H1 (cell line): ENCODE measurements around the gene HDAC11. TPM values are rescaled to one million over a fixed set of nuclear protein-coding genes. Genes with fewer than 3 reads are reported as not detected.

Source experiments
- CTCF ChIA-PET: fragments of 300-600 bp; sonication (Branson Sonifier 250); formaldehyde crosslinking; loops from one replicate; lab custom pipeline; 2021; ENCODE audit not compliant: partially characterized antibody; lab: Charles Lee
- POLR2A ChIA-PET: fragments of 300-600 bp; sonication (Branson Sonifier 250); formaldehyde crosslinking; loops from one replicate; lab custom pipeline; 2021; ENCODE audit warnings: inconsistent platforms; ENCODE audit not compliant: partially characterized antibody; lab: Charles Lee
- DNase-seq, 2 experiments: peaks; one replicate each; pipeline versions ENCODE4 v3.0.0 to v3.0.0-alpha.2; 2010 to 2022; ENCODE audit warnings: low spot score in 2 of 2, low read depth in 1 of 2, mixed read lengths in 1 of 2
- FAIRE-seq: peaks from 2 replicates; lab custom pipeline; 2011; peaks lifted over from hg19 to GRCh38; lab: Jason Lieb, UNC
- H2AFZ ChIP-seq: 2 replicates; pipeline ENCODE4 v1.8.1; 2012; ENCODE audit warnings: low read length, inconsistent platforms
- H2AK5ac ChIP-seq: 2 replicates; pipeline ENCODE4 v1.6.1; 2013; ENCODE audit warnings: low read depth, low read length
- H2BK120ac ChIP-seq: replicated peaks from 2 replicates; pipeline ENCODE3; 2013; ENCODE audit warnings: low read depth, low read length, inconsistent platforms
- H2BK12ac ChIP-seq: 2 replicates; pipeline ENCODE4 v1.6.1; 2013; ENCODE audit warnings: low read depth, low read length
- H2BK15ac ChIP-seq: 2 replicates; pipeline ENCODE4 v1.6.1; 2013; ENCODE audit warnings: low read length
- H2BK20ac ChIP-seq: 2 replicates; pipeline ENCODE4 v1.6.1; 2013; ENCODE audit warnings: low read length
- H2BK5ac ChIP-seq: 2 replicates; pipeline ENCODE4 v1.6.1; 2013; ENCODE audit warnings: low read depth, low read length
- H3K14ac ChIP-seq: 2 replicates; pipeline ENCODE4 v1.6.1; 2013; ENCODE audit warnings: inconsistent platforms; ENCODE audit not compliant: insufficient read length
- H3K18ac ChIP-seq: 2 replicates; pipeline ENCODE4 v1.6.1; 2013; ENCODE audit warnings: low read length; ENCODE audit errors: extremely low read depth
- H3K23ac ChIP-seq: 2 replicates; pipeline ENCODE4 v1.6.1; 2013; ENCODE audit warnings: inconsistent platforms; ENCODE audit not compliant: insufficient read length
- H3K23me2 ChIP-seq: 2 replicates; pipeline ENCODE4 v1.6.1; 2013; ENCODE audit warnings: low read depth, low read length
- H3K27ac ChIP-seq: 2 replicates; pipeline ENCODE4 v1.6.1; 2011; ENCODE audit warnings: low read depth, low read length, inconsistent platforms
- H3K27me3 ChIP-seq, 4 experiments: replicated peaks in 1 of 4; 1 replicate in 1 of 4; 2 replicates in 3 of 4; pipeline versions ENCODE4 v1.6.1 to v1.8.1; 2011 to 2013; ENCODE audit warnings: low read length in 3 of 4, mild to moderate bottlenecking in 3 of 4, inconsistent platforms in 2 of 4, mixed read lengths in 2 of 4, moderate library complexity in 1 of 4; ENCODE audit not compliant: control insufficient read depth in 3 of 4, insufficient read depth in 3 of 4; ENCODE audit errors: extremely low read depth in 1 of 4
- H3K36me3 ChIP-seq, 4 experiments: 2 replicates each; pipeline versions ENCODE4 v1.6.1 to v1.8.1; 2011 to 2013; ENCODE audit warnings: mild to moderate bottlenecking in 4 of 4, low read length in 3 of 4, moderate library complexity in 2 of 4, control low read depth in 1 of 4, inconsistent platforms in 1 of 4; ENCODE audit not compliant: insufficient read depth in 4 of 4, control insufficient read depth in 2 of 4
- H3K4ac ChIP-seq: replicated peaks from 2 replicates; pipeline ENCODE3; 2013; ENCODE audit warnings: low read length, low read depth, mixed read lengths, inconsistent platforms; ENCODE audit not compliant: insufficient read length
- H3K4me1 ChIP-seq, 4 experiments: replicated peaks in 1 of 4; 1 replicate in 1 of 4; 2 replicates in 3 of 4; pipeline versions ENCODE4 v1.6.1 to v1.8.1; 2011 to 2013; ENCODE audit warnings: low read length in 3 of 4, inconsistent platforms in 2 of 4, mixed read lengths in 1 of 4; ENCODE audit not compliant: insufficient read depth in 4 of 4, control insufficient read depth in 3 of 4
- H3K4me2 ChIP-seq, 2 experiments: 2 replicates each; pipeline versions ENCODE4 v1.6.1 to v1.8.1; 2011 to 2013; ENCODE audit warnings: low read depth in 2 of 2, low read length in 2 of 2, control low read depth in 1 of 2, inconsistent platforms in 1 of 2, mild to moderate bottlenecking in 1 of 2; ENCODE audit not compliant: insufficient read depth in 1 of 2
- H3K4me3 ChIP-seq, 4 experiments: fragments of 200-600, 300-600 bp in 1 of 4; sonication (generic), shearing (Covaris generic), sonication (Bioruptor Twin) in 1 of 4; 2 replicates each; pipeline versions ENCODE4 v1.5.1 to v1.8.1; 2011 to 2016; ENCODE audit warnings: low read length in 4 of 4, low read depth in 3 of 4, control low read depth in 2 of 4, inconsistent platforms in 2 of 4, mild to moderate bottlenecking in 2 of 4, mixed read lengths in 1 of 4, moderate library complexity in 1 of 4; ENCODE audit not compliant: insufficient read depth in 2 of 4; ENCODE audit errors: extremely low read depth in 1 of 4
- H3K56ac ChIP-seq: replicated peaks from 2 replicates; pipeline ENCODE3; 2013; ENCODE audit warnings: low read depth, mild to moderate bottlenecking, mixed read lengths, low read length, inconsistent platforms; ENCODE audit not compliant: insufficient read length
- H3K79me1 ChIP-seq: 2 replicates; pipeline ENCODE4 v1.6.1; 2013; ENCODE audit warnings: low read depth, low read length, control low read depth
- H3K79me2 ChIP-seq, 2 experiments: 2 replicates each; pipeline versions ENCODE4 v1.6.1 to v1.8.1; 2012 to 2013; ENCODE audit warnings: low read length in 2 of 2, mild to moderate bottlenecking in 2 of 2, inconsistent platforms in 1 of 2; ENCODE audit not compliant: insufficient read depth in 2 of 2, control insufficient read depth in 1 of 2
- H3K9ac ChIP-seq, 4 experiments: replicated peaks in 1 of 4; 1 replicate in 1 of 4; 2 replicates in 3 of 4; pipeline versions ENCODE4 v1.6.1 to v1.8.1; 2011 to 2013; ENCODE audit warnings: low read depth in 3 of 4, low read length in 3 of 4, control low read depth in 2 of 4, mild to moderate bottlenecking in 2 of 4, moderate library complexity in 2 of 4, inconsistent platforms in 1 of 4; ENCODE audit errors: extremely low read depth in 1 of 4
- H3K9me3 ChIP-seq, 2 experiments: 2 replicates each; pipeline versions ENCODE4 v1.6.1 to v1.8.1; 2012 to 2013; ENCODE audit warnings: mild to moderate bottlenecking in 2 of 2, moderate library complexity in 2 of 2, control low read depth in 1 of 2, inconsistent platforms in 1 of 2, low read depth in 1 of 2, low read length in 1 of 2, mixed read lengths in 1 of 2; ENCODE audit not compliant: insufficient read depth in 2 of 2
- H4K20me1 ChIP-seq, 2 experiments: replicated peaks in 1 of 2; 2 replicates each; pipeline versions ENCODE3 to v1.8.1; 2011 to 2013; ENCODE audit warnings: inconsistent platforms in 2 of 2, low read length in 2 of 2, mild to moderate bottlenecking in 1 of 2; ENCODE audit not compliant: insufficient read depth in 2 of 2, control insufficient read depth in 1 of 2
- H4K5ac ChIP-seq: 2 replicates; pipeline ENCODE4 v1.6.1; 2013; ENCODE audit warnings: low read length, low read depth, mixed read lengths, inconsistent platforms; ENCODE audit not compliant: insufficient read length
- H4K8ac ChIP-seq: 2 replicates; pipeline ENCODE4 v1.8.0; 2013; ENCODE audit warnings: mild to moderate bottlenecking, moderate library complexity, low read length, inconsistent platforms; ENCODE audit not compliant: insufficient read depth; ENCODE audit errors: extremely low read depth
- H4K91ac ChIP-seq: replicated peaks from 2 replicates; pipeline ENCODE3; 2013; ENCODE audit warnings: low read length, mixed read lengths, inconsistent platforms; ENCODE audit not compliant: insufficient read length
- ATF2 ChIP-seq: IDR thresholded peaks from 2 replicates; pipeline ENCODE4 v1.6.1; 2012; ENCODE audit warnings: low read length, inconsistent platforms
- CTBP2 ChIP-seq: IDR thresholded peaks from 2 replicates; pipeline ENCODE4 v1.7.0; 2011; ENCODE audit warnings: borderline replicate concordance, mild to moderate bottlenecking, moderate library complexity, mixed read lengths, low read length; ENCODE audit not compliant: insufficient read depth, insufficient read length
- GTF2F1 ChIP-seq: IDR thresholded peaks from 2 replicates; pipeline ENCODE4 v1.6.1; 2012; ENCODE audit warnings: low read depth, low read length, improper control_type of control experiment, borderline replicate concordance
- KDM4A ChIP-seq: IDR thresholded peaks from one replicate; pipeline ENCODE4 v1.7.1; 2012; ENCODE audit warnings: low read depth, mild to moderate bottlenecking, moderate library complexity, low read length, inconsistent platforms; ENCODE audit not compliant: severe bottlenecking
- POU5F1 ChIP-seq: IDR thresholded peaks from 2 replicates; pipeline ENCODE4 v1.6.1; 2011; ENCODE audit warnings: low read depth, mild to moderate bottlenecking, low read length, moderate library complexity
- RAD21 ChIP-seq, 2 experiments: IDR thresholded peaks in 1 of 2; conservative IDR thresholded peaks in 1 of 2; 2 replicates each; pipeline ENCODE4 v1.6.1; 2011; ENCODE audit warnings: low read depth in 2 of 2, low read length in 2 of 2, improper control_type of control experiment in 1 of 2, inconsistent platforms in 1 of 2, mild to moderate bottlenecking in 1 of 2, moderate library complexity in 1 of 2
- RXRA ChIP-seq: IDR thresholded peaks from 2 replicates; pipeline ENCODE4 v1.6.1; 2011; ENCODE audit warnings: low read depth, mild to moderate bottlenecking, low read length, moderate library complexity; ENCODE audit not compliant: insufficient read depth
- SRF ChIP-seq: IDR thresholded peaks from 2 replicates; pipeline ENCODE4 v1.6.1; 2011; ENCODE audit warnings: mild to moderate bottlenecking, low read depth, low read length, moderate library complexity
- TAF1 ChIP-seq: IDR thresholded peaks from 2 replicates; pipeline ENCODE4 v1.6.1; 2011; ENCODE audit warnings: mild to moderate bottlenecking, low read depth, low read length
- ZNF274 ChIP-seq: IDR thresholded peaks from 2 replicates; pipeline ENCODE4 v1.7.0; 2012; ENCODE audit warnings: low read length, borderline replicate concordance; ENCODE audit errors: extremely low read depth
- WGBS, 2 experiments: shearing (Covaris generic) in 1 of 2; methylation state at CpG; one replicate each; pipeline versions ENCODE4 v1.1.6 to v1.1.7; 2013 to 2015; ENCODE audit warnings: low lambda C conversion rate in 2 of 2, mixed read lengths in 2 of 2, inconsistent platforms in 1 of 2, low coverage in 1 of 2, missing lambda C conversion rate in 1 of 2; ENCODE audit not compliant: insufficient replicate concordance in 2 of 2, insufficient coverage in 1 of 2, insufficient read length in 1 of 2; ENCODE audit errors: extremely low coverage in 1 of 2, missing lambda C conversion rate in 1 of 2; 5-methylcytosine and 5-hydroxymethylcytosine counted together
- polyA plus RNA-seq, 7 experiments: library from polyadenylated mRNA; depleted of rRNA in 3 of 7; stranded (reverse) in 5 of 7; unstranded in 2 of 7; fragments of >200 nt in 5 of 7; fragments of 200-250 nt in 2 of 7; gene quantifications; 1 replicate in 5 of 7; 2 replicates in 1 of 7; 4 replicates in 1 of 7; pipeline versions ENCODE4 v1.2.1 to v1.2.3, GENCODE V29; 2011 to 2013; ENCODE audit warnings: missing spikeins in 2 of 7, mixed read lengths in 2 of 7
- total RNA-seq: library from RNA; stranded (reverse); fragmentation: NEBNext Ultra II Directional; extraction: Animal tissue kit (Norgen Biotek cat#: 25700); gene quantifications from 2 replicates; pipeline ENCODE4 v1.2.1, GENCODE V29; 2021
- TF ChIP-seq, protein P1 (sequence below): IDR thresholded peaks from 2 replicates; pipeline ENCODE4 v1.6.1; 2012; ENCODE audit warnings: inconsistent platforms

Gene HDAC11
- total and polyA plus RNA-seq, 2 of the 8 experiments (the other 6 are each of a cell fraction or from before 2014, with no cell fraction given): 6.8 to 7.4 TPM

GRCh38 chr3:13532631-13533030 is 52.5 kb downstream of the HDAC11 start:
- H2BK12ac ChIP-seq: no peak overlapping the region
- 84% methylated on average over 5 of the region's 5 CpGs; no CpG with 5 or more reads in 1 of the 2 experiments for WGBS, 2 experiments
- no peak for DNase-seq
- H4K91ac ChIP-seq: no peak overlapping the region
- H2AFZ ChIP-seq: no peak overlapping the region
- no peak overlapping the region for H3K9ac ChIP-seq
- H3K56ac ChIP-seq: no peak overlapping the region
- no peak overlapping the region for H3K18ac ChIP-seq
- H3K79me2 ChIP-seq: no peaks in the 10 kb centered on the region
- no peaks in the 10 kb centered on the region for H3K79me1 ChIP-seq
- no peaks in the 10 kb centered on the region for H3K36me3 ChIP-seq
- no peak overlapping the region for H3K4ac ChIP-seq
- H3K14ac ChIP-seq: no peak overlapping the region
- H4K20me1 ChIP-seq: no peaks in the 10 kb centered on the region
- ChIA-PET CTCF (interaction anchor here (1.1 to 51.2 kb wide), 5 partner anchors 10 to 117 kb away, joined by 3 to 856 read pairs (median 4); no protein-coding TSS in a partner anchor), POLR2A (no interaction called here)
- H2BK120ac ChIP-seq: no peak overlapping the region
- H2AK5ac ChIP-seq: no peak overlapping the region
- no peak overlapping the region for H2BK5ac ChIP-seq
- H2BK15ac ChIP-seq: no peak overlapping the region
- H3K4me1 ChIP-seq: peaks cover 0 to 12% (median 6%) of the 10 kb centered on the region in 4 experiments; a peak in 6 of 7 replicates
- no peaks in the 10 kb centered on the region for H3K9me3 ChIP-seq
- no peaks in the 10 kb centered on the region for H3K27me3 ChIP-seq
- H3K23me2 ChIP-seq: peaks cover 5% of the 10 kb centered on the region; the same call in 1 of the 2 replicates
- no peak overlapping the region for H3K23ac ChIP-seq
- no peak overlapping the region for H3K4me2 ChIP-seq
- FAIRE-seq: no peak
- H3K27ac ChIP-seq: no peak overlapping the region
- no peak overlapping the region for H2BK20ac ChIP-seq
- 0 out of 2 replicates have a peak overlapping the region, but pooled peaks have one; percentile 36 for H4K8ac ChIP-seq
- H3K4me3 ChIP-seq: no peak overlapping the region
- H4K5ac ChIP-seq: no peak overlapping the region
- TF ChIP-seq CTBP2 (no peak), POU5F1 (no peak), RAD21 (IDR thresholded peaks at IDR 0.05 in 1 of 2, conservative IDR thresholded peaks at IDR 0.05 in 1 of 2; ENCODE audit: low read depth in 2 of 2, low read length in 2 of 2) (no peak), RXRA (no peak), ATF2 (no peak), TAF1 (no peak), SRF (no peak), ZNF274 (no peak), KDM4A (no peak), GTF2F1 (no peak)
- TF ChIP-seq, protein P1, sequence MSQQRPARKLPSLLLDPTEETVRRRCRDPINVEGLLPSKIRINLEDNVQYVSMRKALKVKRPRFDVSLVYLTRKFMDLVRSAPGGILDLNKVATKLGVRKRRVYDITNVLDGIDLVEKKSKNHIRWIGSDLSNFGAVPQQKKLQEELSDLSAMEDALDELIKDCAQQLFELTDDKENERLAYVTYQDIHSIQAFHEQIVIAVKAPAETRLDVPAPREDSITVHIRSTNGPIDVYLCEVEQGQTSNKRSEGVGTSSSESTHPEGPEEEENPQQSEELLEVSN: no peak
